Sciatic nerve (tissue), 2 donors: ENCODE measurements around the gene TTLL12. TPM values are rescaled to one million over a fixed set of nuclear protein-coding genes. Genes with fewer than 3 reads are reported as not detected.

Source experiments
- ATAC-seq: fragments of 200-7000 bp; cut with Tn5 transposase; one replicate; pipeline ENCODE4 v1.9.1; 2020; ENCODE audit warnings: mild to moderate bottlenecking, moderate library complexity
- DNase-seq: peaks from one replicate; pipeline ENCODE4 v3.0.0-alpha.2; 2020; ENCODE audit warnings: low spot score
- intact Hi-C: fragments of 100-400 bp; cut with DNase I; formaldehyde crosslinking; loops from one replicate; pipeline ENCODE4 v1.14.2; 2022
- total RNA-seq: library from RNA; stranded (reverse); fragmentation: NEBNext Ultra II Directional; extraction: Animal tissue kit (Norgen Biotek cat#: 25700); gene quantifications from one replicate; pipeline ENCODE4 v1.2.1, GENCODE V29; 2021
- donor health status: DM: no; HTN: no; CAD: no.
- donor health status: DM: no; HTN: no; CAD: no.

TTLL12 gene
- 24.3 TPM for total RNA-seq

- DNase-seq = peak; percentile 76
- peak; percentile 39 for ATAC-seq
- intact Hi-C loops = no loop called here
Observed at GRCh38 chr22:43186272-43187170, at the start of gene TTLL12. Gene TTLL12, minus strand, starts transcription at chr22:43187134. Its CDS starts 65 bp downstream, at chr22:43187069.

- intact Hi-C loops = loop anchor here (1.0 kb wide), 1 partner anchor 148 kb away; no protein-coding TSS in a partner anchor
- ATAC-seq = no peak
- no peak for DNase-seq
Observed at GRCh38 chr22:43235445-43236409, 48.8 kb upstream of the TTLL12 start.

GRCh38 chr22:43234264-43234988, 47.5 kb upstream of the TTLL12 start:
- ATAC-seq (no peak), DNase-seq (no peak)
- intact Hi-C loops = no loop called here

DNA sequence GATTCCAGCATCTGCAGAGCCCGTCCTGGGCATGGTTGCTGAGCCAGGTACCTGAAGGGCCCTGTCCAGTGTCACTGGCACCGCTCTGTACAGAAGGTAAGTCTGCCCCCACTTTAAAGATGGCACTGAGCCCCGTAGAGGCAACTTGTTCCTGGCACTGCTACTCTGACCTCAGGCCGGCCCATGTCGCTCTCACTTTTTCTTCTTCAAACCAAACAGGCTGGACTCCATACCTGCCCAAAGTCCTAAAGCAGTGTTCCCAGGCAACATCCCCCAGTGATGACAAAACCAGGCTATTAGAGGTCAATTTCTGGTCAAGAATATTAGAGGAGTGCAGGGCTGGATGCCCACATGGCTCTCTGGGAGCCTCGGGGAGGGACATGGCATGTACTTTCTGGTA, 46.6 kb upstream of the TTLL12 start:
- intact Hi-C loops = no loop called here
- no peak for ATAC-seq
- no peak for DNase-seq

GRCh38 chr22:43232445-43232844, 45.5 kb upstream of the TTLL12 start:
- intact Hi-C loops = no loop called here
- no peak for DNase-seq
- no peak for ATAC-seq

DNA sequence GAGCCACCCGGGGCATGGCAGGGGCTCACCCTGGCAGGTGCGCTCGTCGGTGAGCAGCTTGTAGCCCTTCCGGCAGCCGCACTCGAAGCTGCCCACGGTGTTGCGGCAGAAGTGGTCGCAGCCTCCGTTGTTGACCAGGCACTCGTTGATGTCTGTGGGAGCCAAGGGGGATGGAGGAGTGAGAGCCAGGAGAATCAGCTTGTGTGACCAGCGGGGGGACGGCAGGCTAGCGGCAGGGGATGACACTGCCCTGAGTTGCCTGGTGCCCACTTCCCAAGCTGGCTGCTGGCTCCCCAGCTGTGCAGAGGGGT, 44.7 kb upstream of the TTLL12 start:
- DNase-seq (no peak), ATAC-seq (no peak)
- intact Hi-C loops = no loop called here

- ATAC-seq (peak; percentile 33), DNase-seq (peak; percentile 72)
- intact Hi-C loops = no loop called here
Observed at GRCh38 chr22:43230971-43231723, 44.2 kb upstream of the TTLL12 start.

GRCh38 chr22:43230571-43230970, 43.6 kb upstream of the TTLL12 start:
- ATAC-seq = no peak
- intact Hi-C loops = no loop called here
- no peak for DNase-seq

DNA sequence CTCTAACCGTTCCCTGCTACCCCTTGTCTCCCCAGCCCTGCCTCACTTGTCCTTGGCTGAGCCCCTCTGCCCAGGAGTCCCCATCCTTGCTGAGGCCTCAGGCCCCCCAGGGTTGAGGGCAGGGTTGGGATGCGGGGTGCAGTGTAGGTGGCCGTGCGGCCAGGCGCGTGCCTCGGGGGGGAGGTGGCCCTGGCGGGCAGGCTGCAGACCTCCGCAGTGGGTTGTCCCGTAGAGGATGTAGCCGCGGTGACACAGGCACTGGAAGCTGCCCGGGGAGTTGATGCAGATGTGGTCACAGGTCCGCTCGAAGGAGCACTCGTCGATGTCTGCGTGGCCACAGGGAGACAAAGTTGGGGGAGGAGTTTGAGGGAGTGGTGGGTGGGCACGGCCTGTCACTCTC, 41.9 kb upstream of the TTLL12 start:
- ATAC-seq (no peak), DNase-seq (no peak)
- intact Hi-C loops = no loop called here

- intact Hi-C loops = no loop called here
- ATAC-seq (no peak), DNase-seq (no peak)
Observed at GRCh38 chr22:43228330-43228729, 41.4 kb upstream of the TTLL12 start.

- no peak for DNase-seq
- intact Hi-C loops = no loop called here
- ATAC-seq = peak; percentile 60
Observed at GRCh38 chr22:43227239-43227630, 40.3 kb upstream of the TTLL12 start.

- peak; percentile 68 for ATAC-seq
- DNase-seq = no peak
- intact Hi-C loops = no loop called here
Observed at GRCh38 chr22:43226377-43227238, 39.7 kb upstream of the TTLL12 start.

- DNase-seq (no peak), ATAC-seq (no peak)
- intact Hi-C loops = no loop called here
Observed at GRCh38 chr22:43225609-43226008, 38.7 kb upstream of the TTLL12 start.

- no peak for DNase-seq
- ATAC-seq = no peak
- intact Hi-C loops = no loop called here
Observed at GRCh38 chr22:43222987-43223386, 36.1 kb upstream of the TTLL12 start.

GRCh38 chr22:43222262-43222661, 35.3 kb upstream of the TTLL12 start:
- peak; percentile 56 for ATAC-seq
- DNase-seq = no peak
- intact Hi-C loops = no loop called here

DNA sequence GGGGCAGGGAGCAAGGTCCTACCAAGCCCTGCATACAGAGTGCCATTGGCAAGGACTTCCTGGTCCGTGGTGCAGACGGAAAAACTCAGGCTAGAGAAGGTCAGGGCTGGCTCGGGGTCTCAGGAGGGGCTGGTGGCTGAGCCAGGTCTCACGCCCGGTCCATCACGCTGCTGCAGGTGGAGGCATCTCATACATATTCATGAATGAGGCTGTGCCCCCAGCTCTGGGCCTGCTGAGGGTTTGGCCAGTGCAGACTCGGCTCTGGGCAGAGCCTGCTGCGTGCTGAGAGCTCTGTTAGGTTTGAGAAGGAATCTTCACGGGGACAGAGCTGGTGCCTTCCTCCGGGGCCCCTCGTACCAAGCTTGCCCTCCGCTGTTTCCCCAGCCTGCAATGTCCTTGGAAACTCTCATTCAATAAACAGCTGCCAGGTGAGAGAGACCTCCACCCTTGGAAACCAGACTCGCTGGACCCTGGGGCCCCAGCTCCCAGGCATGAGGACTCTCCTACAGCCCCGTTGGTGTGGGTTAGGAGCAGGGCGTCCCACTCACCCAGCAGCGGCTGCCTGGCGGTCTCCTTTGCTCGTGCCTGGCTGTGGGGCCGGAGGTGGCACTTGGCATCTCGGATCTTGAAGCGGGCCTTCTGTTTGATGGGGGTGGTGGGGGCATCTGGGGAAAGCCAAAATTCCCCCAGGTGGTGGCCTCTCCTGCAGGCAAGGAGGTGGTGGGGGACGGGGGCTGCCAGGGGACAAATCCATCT, 33.9 kb upstream of the TTLL12 start:
- intact Hi-C loops = no loop called here
- DNase-seq (no peak), ATAC-seq (no peak)

DNA sequence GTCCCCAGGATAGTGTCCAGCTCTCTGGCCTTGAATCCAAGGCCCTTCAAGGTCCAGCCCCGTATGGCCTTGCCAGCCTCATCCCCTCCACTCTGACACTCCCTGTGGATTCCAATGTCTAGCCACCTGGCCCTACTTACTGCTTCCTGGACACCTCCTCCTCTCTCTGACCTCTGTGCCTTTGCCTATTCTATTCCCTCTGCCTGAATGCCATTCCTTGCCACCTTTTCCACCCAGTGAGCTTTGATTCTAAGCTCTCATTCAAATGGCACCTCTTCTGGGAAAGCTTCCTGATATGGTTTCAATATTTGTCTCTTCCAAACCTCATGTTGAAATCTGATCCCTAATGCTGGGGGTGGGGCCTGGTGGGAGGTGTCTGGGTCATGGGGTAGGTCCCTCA, 31.9 kb upstream of the TTLL12 start:
- ATAC-seq = no peak
- intact Hi-C loops = no loop called here
- no peak for DNase-seq
